WTC11 (cell line): ENCODE results near the gene AP4M1. TPM values are rescaled to one million over a fixed set of nuclear protein-coding genes. Genes with fewer than 3 reads are reported as not detected.
A peak's percentile ranks its signal among the peaks of the same experiment; 100 is the strongest.

ENCODE experiments used
- ATAC-seq: fragments of 200-7000 bp; cut with Tn5 transposase; 2 replicates; pipeline ENCODE4 v1.10.0; 2021; ENCODE audit warnings: mild to moderate bottlenecking, moderate library complexity
- CTCF ChIA-PET: fragments of 300-600 bp; sonication (Branson Sonifier 250); formaldehyde crosslinking; loops from one replicate; lab custom pipeline; 2021; ENCODE audit warnings: antibody characterized with exemption; lab: Charles Lee
- POLR2A ChIA-PET: fragments of 350-600 bp; sonication (Branson Sonifier 250); formaldehyde crosslinking; loops from one replicate; lab custom pipeline; 2021; ENCODE audit warnings: antibody characterized with exemption; lab: Charles Lee
- DNase-seq: peaks from one replicate; pipeline ENCODE4 v3.0.0; 2021; ENCODE audit warnings: low spot score
- H3K27ac Mint-ChIP-seq: 2 replicates; pipeline ENCODE4 v1.8.0; 2021; ENCODE audit warnings: mixed read lengths
- H3K27me3 Mint-ChIP-seq: 2 replicates; pipeline ENCODE4 v1.8.0; 2021; ENCODE audit warnings: low read depth, mild to moderate bottlenecking, moderate library complexity, mixed read lengths
- H3K36me3 Mint-ChIP-seq: 2 replicates; pipeline ENCODE4 v1.8.0; 2021; ENCODE audit warnings: mixed read lengths
- H3K4me1 Mint-ChIP-seq: 2 replicates; pipeline ENCODE4 v1.8.0; 2022; ENCODE audit warnings: mixed read lengths
- H3K4me3 Mint-ChIP-seq: 2 replicates; pipeline ENCODE4 v1.8.0; 2021; ENCODE audit warnings: mild to moderate bottlenecking, moderate library complexity, mixed read lengths
- H3K9me3 Mint-ChIP-seq: 2 replicates; pipeline ENCODE4 v1.8.0; 2021; ENCODE audit warnings: mixed read lengths
- AR ChIP-seq: fragments of 250-450 bp; sonication (Bioruptor Pico); IDR thresholded peaks from 2 replicates; pipeline ENCODE4 v1.9.0; 2021; ENCODE audit warnings: mild to moderate bottlenecking
- CTCF ChIP-seq: fragments of 200-600 bp; IDR thresholded peaks from 2 replicates; pipeline ENCODE4 v1.8.0; 2022; ENCODE audit warnings: antibody characterized with exemption
- ELF4 ChIP-seq: sonication (generic); formaldehyde crosslinking; IDR thresholded peaks from 2 replicates; pipeline ENCODE4 v1.8.1; 2022; ENCODE audit warnings: low read depth, mild to moderate bottlenecking, moderate library complexity, missing genetic modification reagents
- FOXP4 ChIP-seq: sonication (generic); formaldehyde crosslinking; IDR thresholded peaks from 2 replicates; pipeline ENCODE4 v1.8.0; 2022; ENCODE audit warnings: mild to moderate bottlenecking, missing genetic modification reagents
- GTF2I ChIP-seq: fragments of 250-450 bp; sonication (Bioruptor Pico); conservative IDR thresholded peaks from 2 replicates; pipeline ENCODE4 v1.4.0; 2021; ENCODE audit warnings: mild to moderate bottlenecking
- HMGXB4 ChIP-seq: sonication (generic); formaldehyde crosslinking; IDR thresholded peaks from 2 replicates; pipeline ENCODE4 v1.8.1; 2023; ENCODE audit warnings: mild to moderate bottlenecking, moderate library complexity, missing genetic modification reagents
- MAX ChIP-seq: sonication (generic); formaldehyde crosslinking; IDR thresholded peaks from 2 replicates; pipeline ENCODE4 v1.8.0; 2022; ENCODE audit warnings: mild to moderate bottlenecking, missing genetic modification reagents
- NR2C2 ChIP-seq: sonication (generic); formaldehyde crosslinking; IDR thresholded peaks from 2 replicates; pipeline ENCODE4 v1.8.0; 2022; ENCODE audit warnings: mild to moderate bottlenecking, missing genetic modification reagents
- PRDM15 ChIP-seq: sonication (generic); formaldehyde crosslinking; IDR thresholded peaks from 2 replicates; pipeline ENCODE4 v1.8.0; 2022; ENCODE audit warnings: missing genetic modification reagents
- RORB ChIP-seq: fragments of 250-450 bp; sonication (Bioruptor Pico); IDR thresholded peaks from 2 replicates; pipeline ENCODE4 v1.9.0; 2021; ENCODE audit warnings: mild to moderate bottlenecking
- TCF7 ChIP-seq: sonication (generic); formaldehyde crosslinking; IDR thresholded peaks from 2 replicates; pipeline ENCODE4 v1.8.0; 2022; ENCODE audit warnings: mild to moderate bottlenecking, low read depth, missing genetic modification reagents, moderate library complexity
- ZNF138 ChIP-seq: sonication (generic); formaldehyde crosslinking; conservative IDR thresholded peaks from 2 replicates; pipeline ENCODE4 v1.8.1; 2022; ENCODE audit warnings: mild to moderate bottlenecking, moderate library complexity, missing genetic modification reagents
- ZNF232 ChIP-seq: sonication (generic); formaldehyde crosslinking; IDR thresholded peaks from 2 replicates; pipeline ENCODE4 v1.8.0; 2022; ENCODE audit warnings: mild to moderate bottlenecking, missing genetic modification reagents
- ZNF396 ChIP-seq: fragments of 250-450 bp; sonication (Bioruptor Pico); IDR thresholded peaks from 2 replicates; pipeline ENCODE4 v1.8.0; 2021; ENCODE audit warnings: mild to moderate bottlenecking, moderate library complexity, borderline replicate concordance
- ZNF512 ChIP-seq: sonication (generic); formaldehyde crosslinking; IDR thresholded peaks from 2 replicates; pipeline ENCODE4 v1.8.1; 2022; ENCODE audit warnings: missing genetic modification reagents, borderline replicate concordance
- total RNA-seq: library from RNA; stranded (reverse); gene quantifications from 3 replicates; pipeline ENCODE4 v1.2.3, GENCODE V29; 2021

Gene AP4M1
- total RNA-seq, 1 experiment from 2014 or later: 18.0 TPM

- TF ChIP-seq RORB (CRISPR knock-in tag): no peak
- TF ChIP-seq ZNF232 (CRISPR knock-in tag): no peak
- TF ChIP-seq, all 79 proteins: peak for 5
These were observed 24.9 kb downstream of the AP4M1 start (continued) for GRCh38 chr7:100126239-100126930.

GRCh38 chr7:100126931-100127865 lies 25.8 kb downstream of the AP4M1 start, which contains the start of gene MBLAC1:
MBLAC1 (plus strand) TSS chr7:100126967; CDS start chr7:100127396, 429 bp downstream.
- POLR2A ChIA-PET: interaction anchor here (0.6 to 2.3 kb wide), 5 partner anchors 22 to 529 kb away, joined by 3 to 21 read pairs (median 3); partner anchors contain the start of genes AP4M1, LAMTOR4, MCM7 and TMEM225B
- Mint-ChIP-seq H3K4me1 (peaks cover 15% of the 10 kb centered on the region), H3K36me3 (peaks cover 2% of the 10 kb centered on the region; the same call in 1 of the 2 replicates), H3K9me3 (no peaks in the 10 kb centered on the region), H3K4me3 (peak within 1 kb of the TSS; percentile 99), H3K27ac (peak within 1 kb of the TSS; percentile 99), H3K27me3 (peaks cover 15% of the 10 kb centered on the region)
- DNase-seq (peak; percentile 86), ATAC-seq (peak; percentile 62)
- CTCF ChIA-PET: interaction anchor here (0.6 to 2.1 kb wide), 6 partner anchors 14 to 701 kb away, joined by 3 to 5 read pairs (median 3); partner anchors contain the start of gene AP4M1
- TF ChIP-seq FOXP4 (CRISPR knock-in tag) (peak; percentile 28; the same call in 1 of the 2 replicates), MAX (CRISPR knock-in tag) (peak; percentile 41), ELF4 (no peak), TCF7 (no peak), ZNF396 (CRISPR knock-in tag) (no peak), NR2C2 (CRISPR knock-in tag) (no peak), PRDM15 (no peak), GTF2I (CRISPR knock-in tag) (no peak), ZNF138 (CRISPR knock-in tag) (no peak), CTCF (no peak), ZNF512 (no peak), HMGXB4 (CRISPR knock-in tag) (peak; percentile 92), AR (CRISPR knock-in tag) (no peak)
